Measurements from ENCODE around the gene CRIM1.
A peak's percentile ranks its signal among the peaks of the same experiment; 100 is the strongest.

CRIM1 gene

GRCh38 chr2:36399050-36399449 lies 43.5 kb downstream of the CRIM1 start:
- DNase-seq (ENCODE audit: low spot score) = no peak

- no peak for DNase-seq (ENCODE audit: low spot score)
These were observed 48.2 kb downstream of the CRIM1 start for GRCh38 chr2:36403675-36404230.

GRCh38 chr2:36404318-36404717 lies 48.7 kb downstream of the CRIM1 start:
- DNase-seq (ENCODE audit: low spot score) = no peak

GRCh38 chr2:36404754-36405153 lies 49.2 kb downstream of the CRIM1 start:
- peak; percentile 11 for DNase-seq (ENCODE audit: low spot score)

- DNase-seq (ENCODE audit: low spot score) = no peak
These were observed 49.6 kb downstream of the CRIM1 start for GRCh38 chr2:36405183-36405582.

- no peak for DNase-seq (ENCODE audit: low spot score)
These were observed 50.7 kb downstream of the CRIM1 start for GRCh38 chr2:36406296-36406695.

- no peak for DNase-seq (ENCODE audit: low spot score)
These were observed 51.8 kb downstream of the CRIM1 start for GRCh38 chr2:36407413-36407812.

- no peak for DNase-seq (ENCODE audit: low spot score)
These were observed 52.7 kb downstream of the CRIM1 start for GRCh38 chr2:36408198-36408703.

GRCh38 chr2:36409335-36409734 lies 53.8 kb downstream of the CRIM1 start:
- no peak for DNase-seq (ENCODE audit: low spot score)

GRCh38 chr2:36409935-36410334 lies 54.4 kb downstream of the CRIM1 start:
- DNase-seq (ENCODE audit: low spot score) = no peak

- DNase-seq (ENCODE audit: low spot score) = no peak
These were observed 55.1 kb downstream of the CRIM1 start for GRCh38 chr2:36410681-36411080.

GRCh38 chr2:36411962-36412444 lies 56.4 kb downstream of the CRIM1 start:
- no peak for DNase-seq (ENCODE audit: low spot score)

GRCh38 chr2:36413218-36413617 lies 57.6 kb downstream of the CRIM1 start:
- no peak for DNase-seq (ENCODE audit: low spot score)

GRCh38 chr2:36414307-36414706 lies 58.7 kb downstream of the CRIM1 start:
- DNase-seq (ENCODE audit: low spot score) = no peak

- DNase-seq (ENCODE audit: low spot score) = no peak
These were observed 59.9 kb downstream of the CRIM1 start for GRCh38 chr2:36415381-36416022.

GRCh38 chr2:36416370-36417165 lies 61.0 kb downstream of the CRIM1 start:
- no peak for DNase-seq (ENCODE audit: low spot score)

- no peak for DNase-seq (ENCODE audit: low spot score)
These were observed 65.1 kb downstream of the CRIM1 start for GRCh38 chr2:36420569-36421181.

GRCh38 chr2:36421379-36421778 lies 65.8 kb downstream of the CRIM1 start:
- DNase-seq (ENCODE audit: low spot score) = no peak

- DNase-seq (ENCODE audit: low spot score) = no peak
These were observed 67.6 kb downstream of the CRIM1 start for GRCh38 chr2:36423172-36423571.

- DNase-seq (ENCODE audit: low spot score) = no peak
These were observed 68.1 kb downstream of the CRIM1 start for GRCh38 chr2:36423619-36424120.

- DNase-seq (ENCODE audit: low spot score) = no peak
These were observed 70.2 kb downstream of the CRIM1 start for GRCh38 chr2:36425608-36426355.
